HepG2 (cell line): ENCODE results near the gene TAS2R13.

ENCODE experiments used
- SRF ChIP-seq: IDR thresholded peaks from 2 replicates; pipeline ENCODE4 v1.6.1; 2011; ENCODE audit warnings: mild to moderate bottlenecking, low read depth, low read length, moderate library complexity
- STAT6 ChIP-seq: sonication (generic); formaldehyde crosslinking; IDR thresholded peaks from 2 replicates; pipeline ENCODE4 v1.4.0; 2020; ENCODE audit warnings: missing genetic modification reagents, mild to moderate bottlenecking, borderline replicate concordance
- TAF1 ChIP-seq: sonication (generic); formaldehyde crosslinking; IDR thresholded peaks from 2 replicates; pipeline ENCODE4 v1.4.0; 2020; ENCODE audit warnings: missing genetic modification reagents
- ZNF558 ChIP-seq: sonication (generic); formaldehyde crosslinking; IDR thresholded peaks from 2 replicates; pipeline ENCODE4 v1.9.0; 2022; ENCODE audit warnings: mild to moderate bottlenecking, missing genetic modification reagents, borderline replicate concordance
- ZNF777 ChIP-seq: sonication (generic); formaldehyde crosslinking; IDR thresholded peaks from 2 replicates; pipeline ENCODE4 v1.4.0; 2020; ENCODE audit warnings: missing genetic modification reagents

DNA sequence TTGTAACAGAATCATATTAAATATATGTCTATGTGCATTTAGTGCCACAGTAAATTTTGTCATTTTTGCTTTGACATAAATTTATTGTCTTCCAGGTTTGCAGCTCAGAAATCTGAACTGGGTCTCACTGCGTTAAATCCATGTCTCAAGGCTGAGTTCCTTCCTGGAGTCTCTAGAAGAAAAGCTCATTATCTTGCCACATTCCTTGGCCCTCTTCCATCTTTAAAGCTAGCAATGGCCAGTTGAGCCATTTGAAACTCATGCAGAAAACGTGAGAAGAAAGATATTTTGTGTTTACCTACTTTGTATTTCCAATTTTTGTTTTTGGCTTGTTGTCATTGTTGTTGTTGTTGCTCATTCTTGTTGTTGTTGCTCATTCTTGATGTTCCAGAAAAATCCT, 36.0 kb downstream of the TAS2R13 start:
- no peak for TF ChIP-seq SRF
- TF ChIP-seq ZNF777 (CRISPR knock-in tag), result no peak
- no peak for TF ChIP-seq TAF1 (CRISPR knock-in tag)
- TF ChIP-seq ZNF558, result no peak
- TF ChIP-seq STAT6 (CRISPR knock-in tag), result no peak
